Measurements from ENCODE around the gene TRMT10A. TPM values are rescaled to one million over a fixed set of nuclear protein-coding genes. Genes with fewer than 3 reads are reported as not detected.

Gene TRMT10A
- total and polyA plus RNA-seq, 10 donors = 2.5 to 7.8 (median 4.8) TPM

DNA sequence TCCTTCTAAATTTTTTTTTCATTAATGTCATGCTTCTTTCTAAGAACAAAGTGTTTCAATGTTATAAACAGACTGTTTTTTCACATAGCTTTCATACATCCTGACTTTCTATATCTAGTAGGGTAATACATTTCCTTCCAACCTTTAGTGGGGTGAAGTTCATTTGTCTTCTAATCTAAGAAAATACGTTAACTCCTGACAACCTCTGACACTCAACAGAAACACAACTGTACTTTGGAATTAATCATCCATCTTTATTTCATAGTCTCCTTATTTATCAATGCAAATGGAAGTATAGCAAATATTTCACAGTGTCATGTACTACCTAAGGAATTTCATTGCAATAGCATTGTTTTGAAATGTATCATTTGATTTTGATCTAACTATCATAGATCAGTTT is 8.0 kb upstream of the TRMT10A start:
- intact Hi-C loops (cut with DNase I; ENCODE audit: low total_unique reads) = no loop called here
- Histone ChIP-seq H3K27me3 (replicated peaks in 1 of 7) (peaks cover 0 to 4% (median 0%) of the 10 kb centered on the region in 7 donors), H3K4me3 (no peak overlapping the region), H3K9me3 (no peaks in the 10 kb centered on the region), H3K4me1 (peaks cover 0 to 6% (median 0%) of the 10 kb centered on the region in 6 donors), H3K36me3 (no peaks in the 10 kb centered on the region), H3K27ac (no peak overlapping the region)
- TF ChIP-seq POLR2AphosphoS5 (IDR thresholded peaks at IDR 0.05) = no peak
- TF ChIP-seq POLR2A (IDR thresholded peaks at IDR 0.05) = no peak
- TF ChIP-seq, protein P1, sequence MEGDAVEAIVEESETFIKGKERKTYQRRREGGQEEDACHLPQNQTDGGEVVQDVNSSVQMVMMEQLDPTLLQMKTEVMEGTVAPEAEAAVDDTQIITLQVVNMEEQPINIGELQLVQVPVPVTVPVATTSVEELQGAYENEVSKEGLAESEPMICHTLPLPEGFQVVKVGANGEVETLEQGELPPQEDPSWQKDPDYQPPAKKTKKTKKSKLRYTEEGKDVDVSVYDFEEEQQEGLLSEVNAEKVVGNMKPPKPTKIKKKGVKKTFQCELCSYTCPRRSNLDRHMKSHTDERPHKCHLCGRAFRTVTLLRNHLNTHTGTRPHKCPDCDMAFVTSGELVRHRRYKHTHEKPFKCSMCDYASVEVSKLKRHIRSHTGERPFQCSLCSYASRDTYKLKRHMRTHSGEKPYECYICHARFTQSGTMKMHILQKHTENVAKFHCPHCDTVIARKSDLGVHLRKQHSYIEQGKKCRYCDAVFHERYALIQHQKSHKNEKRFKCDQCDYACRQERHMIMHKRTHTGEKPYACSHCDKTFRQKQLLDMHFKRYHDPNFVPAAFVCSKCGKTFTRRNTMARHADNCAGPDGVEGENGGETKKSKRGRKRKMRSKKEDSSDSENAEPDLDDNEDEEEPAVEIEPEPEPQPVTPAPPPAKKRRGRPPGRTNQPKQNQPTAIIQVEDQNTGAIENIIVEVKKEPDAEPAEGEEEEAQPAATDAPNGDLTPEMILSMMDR (IDR thresholded peaks at IDR 0.05 in 8 of 11, conservative IDR thresholded peaks at IDR 0.05 in 3 of 11) = no peak
- 44 to 57% (median 46%) methylated on average over 1 of the region's 1 CpG for WGBS, 5 donors
- DNase-seq = no peak

- no peaks in the 10 kb centered on the region for H3K36me3 ChIP-seq
- H3K27ac ChIP-seq = no peak overlapping the region
- H3K27me3 ChIP-seq (replicated peaks in 1 of 7) = no peaks in the 10 kb centered on the region
- H3K9me3 ChIP-seq = no peaks in the 10 kb centered on the region
- DNase-seq = no peak
- TF ChIP-seq POLR2A (IDR thresholded peaks at IDR 0.05) = no peak
- H3K4me1 ChIP-seq = peaks cover 4 to 27% (median 16%) of the 10 kb centered on the region in 6 donors
- H3K4me3 ChIP-seq = no peak overlapping the region
- intact Hi-C loops (cut with DNase I; ENCODE audit: low total_unique reads) = loop anchor here (5.0 kb wide), 2 partner anchors 242 to 382 kb away; partner anchors contain the start of gene DNAJB14
Measured at GRCh38 chr4:99564921-99565320, 1.1 kb upstream of the TRMT10A start.

- H3K4me1 ChIP-seq = no peaks in the 10 kb centered on the region
- no peak for DNase-seq
- WGBS, 5 donors = 91 to 98% (median 97%) methylated on average over 2 of the region's 2 CpGs
- intact Hi-C loops (cut with DNase I; ENCODE audit: low total_unique reads) = no loop called here
- TF ChIP-seq POLR2AphosphoS5 (IDR thresholded peaks at IDR 0.05) (no peak), POLR2A (IDR thresholded peaks at IDR 0.05) (no peak)
- TF ChIP-seq, protein P1 (IDR thresholded peaks at IDR 0.05 in 8 of 11, conservative IDR thresholded peaks at IDR 0.05 in 3 of 11) = no peak
- no peaks in the 10 kb centered on the region for H3K9me3 ChIP-seq
- H3K27me3 ChIP-seq (replicated peaks in 1 of 7) = no peaks in the 10 kb centered on the region
- H3K4me3 ChIP-seq = no peak overlapping the region
- no peak overlapping the region for H3K27ac ChIP-seq
- peaks cover 0 to 75% (median 12%) of the 10 kb centered on the region in 6 donors for H3K36me3 ChIP-seq
Measured at GRCh38 chr4:99552872-99553271, 11.0 kb downstream of the TRMT10A start.

- DNase-seq = no peak
- intact Hi-C loops (cut with DNase I; ENCODE audit: low total_unique reads) = no loop called here
- peaks cover 0 to 13% (median 8%) of the 10 kb centered on the region in 8 donors for H3K9me3 ChIP-seq
- no peaks in the 10 kb centered on the region for H3K4me1 ChIP-seq
- no peaks in the 10 kb centered on the region for H3K36me3 ChIP-seq
- H3K27me3 ChIP-seq (replicated peaks in 1 of 7) = peaks cover 0 to 6% (median 0%) of the 10 kb centered on the region in 7 donors
- no peak overlapping the region for H3K4me3 ChIP-seq
- no peak overlapping the region for H3K27ac ChIP-seq
- TF ChIP-seq POLR2A (IDR thresholded peaks at IDR 0.05) (no peak), POLR2AphosphoS5 (IDR thresholded peaks at IDR 0.05) (no peak)
- TF ChIP-seq, protein P1 (IDR thresholded peaks at IDR 0.05 in 8 of 11, conservative IDR thresholded peaks at IDR 0.05 in 3 of 11) = no peak
Measured at GRCh38 chr4:99540277-99540939, 23.4 kb downstream of the TRMT10A start.
